SK-N-SH treated with all-trans-retinoic acid at 6 μM for 48 hours (cell line): ENCODE measurements around the gene SDK1.

ENCODE experiments used
- ARNTL ChIP-seq: fragments of 450-650 bp; formaldehyde crosslinking; IDR thresholded peaks from 2 replicates; pipeline ENCODE4 v1.5.0; 2020; ENCODE audit warnings: low read depth, mild to moderate bottlenecking, moderate library complexity, borderline replicate concordance
- BACH2 ChIP-seq: fragments of 250-450 bp; sonication (Bioruptor Pico); IDR thresholded peaks from 2 replicates; pipeline ENCODE4 v1.9.0; 2021; ENCODE audit warnings: mild to moderate bottlenecking, borderline replicate concordance
- ESRRG ChIP-seq: fragments of 250-450 bp; sonication (Bioruptor Pico); IDR thresholded peaks from 2 replicates; pipeline ENCODE4 v1.6.1; 2021; ENCODE audit warnings: mild to moderate bottlenecking
- GLIS3 ChIP-seq: fragments of 250-450 bp; sonication (Bioruptor Pico); IDR thresholded peaks from 2 replicates; pipeline ENCODE4 v1.5.0; 2020; ENCODE audit warnings: mild to moderate bottlenecking, moderate library complexity
- ISL1 ChIP-seq: fragments of 250-450 bp; sonication (Bioruptor Pico); IDR thresholded peaks from 2 replicates; pipeline ENCODE4 v2.1.2; 2022; ENCODE audit warnings: mild to moderate bottlenecking, moderate library complexity
- RARB ChIP-seq: fragments of 250-450 bp; sonication (Bioruptor Pico); IDR thresholded peaks from 2 replicates; pipeline ENCODE4 v1.8.0; 2021; ENCODE audit warnings: mild to moderate bottlenecking, moderate library complexity
- TCF4 ChIP-seq: fragments of 250-450 bp; sonication (Bioruptor Pico); IDR thresholded peaks from 2 replicates; pipeline ENCODE4 v1.8.0; 2021; ENCODE audit warnings: mild to moderate bottlenecking, moderate library complexity, borderline replicate concordance
- ZFP30 ChIP-seq: fragments of 450-650 bp; formaldehyde crosslinking; IDR thresholded peaks from 2 replicates; pipeline ENCODE4 v1.5.0; 2022; ENCODE audit warnings: mild to moderate bottlenecking, moderate library complexity
- ZNF8 ChIP-seq: fragments of 450-650 bp; formaldehyde crosslinking; IDR thresholded peaks from 2 replicates; pipeline ENCODE4 v1.5.0; 2020; ENCODE audit warnings: mild to moderate bottlenecking, moderate library complexity
- TF ChIP-seq, protein P1 (sequence below): fragments of 250-450 bp; sonication (Bioruptor Pico); IDR thresholded peaks from 2 replicates; pipeline ENCODE4 v1.5.1; 2020; ENCODE audit warnings: low read depth, mild to moderate bottlenecking, moderate library complexity
- TF ChIP-seq, protein P2 (sequence below): fragments of 250-450 bp; sonication (Bioruptor Pico); IDR thresholded peaks from 2 replicates; pipeline ENCODE4 v1.8.0; 2020; ENCODE audit warnings: mild to moderate bottlenecking, moderate library complexity, borderline replicate concordance

DNA sequence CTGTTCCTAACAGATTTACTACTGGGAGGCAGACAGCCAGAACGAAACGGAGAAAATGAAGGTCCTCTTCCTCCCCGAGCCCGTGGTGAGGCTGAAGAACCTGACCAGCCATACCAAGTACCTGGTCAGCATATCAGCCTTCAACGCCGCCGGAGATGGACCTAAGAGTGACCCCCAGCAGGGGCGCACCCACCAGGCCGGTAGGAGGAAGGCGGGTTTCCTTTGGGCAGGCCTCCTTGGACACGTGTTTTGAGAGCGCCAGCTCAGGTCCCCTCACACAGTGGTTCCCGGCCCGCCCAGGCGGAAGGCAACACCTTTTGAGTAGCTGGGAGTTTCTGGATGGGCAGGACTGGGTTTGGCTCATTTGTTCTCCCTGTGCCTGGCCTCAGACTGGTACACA is 907.0 kb downstream of the SDK1 start:
- TF ChIP-seq GLIS3 (CRISPR knock-in tag): no peak
- TF ChIP-seq ISL1: no peak
- no peak for TF ChIP-seq ZNF8
- no peak for TF ChIP-seq ZFP30 (CRISPR knock-in tag)
- TF ChIP-seq ARNTL (CRISPR knock-in tag): no peak
- TF ChIP-seq ESRRG (CRISPR knock-in tag): no peak
- TF ChIP-seq, protein P1, sequence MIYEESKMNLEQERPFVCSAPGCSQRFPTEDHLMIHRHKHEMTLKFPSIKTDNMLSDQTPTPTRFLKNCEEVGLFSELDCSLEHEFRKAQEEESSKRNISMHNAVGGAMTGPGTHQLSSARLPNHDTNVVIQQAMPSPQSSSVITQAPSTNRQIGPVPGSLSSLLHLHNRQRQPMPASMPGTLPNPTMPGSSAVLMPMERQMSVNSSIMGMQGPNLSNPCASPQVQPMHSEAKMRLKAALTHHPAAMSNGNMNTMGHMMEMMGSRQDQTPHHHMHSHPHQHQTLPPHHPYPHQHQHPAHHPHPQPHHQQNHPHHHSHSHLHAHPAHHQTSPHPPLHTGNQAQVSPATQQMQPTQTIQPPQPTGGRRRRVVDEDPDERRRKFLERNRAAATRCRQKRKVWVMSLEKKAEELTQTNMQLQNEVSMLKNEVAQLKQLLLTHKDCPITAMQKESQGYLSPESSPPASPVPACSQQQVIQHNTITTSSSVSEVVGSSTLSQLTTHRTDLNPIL: no peak
- TF ChIP-seq, protein P2, sequence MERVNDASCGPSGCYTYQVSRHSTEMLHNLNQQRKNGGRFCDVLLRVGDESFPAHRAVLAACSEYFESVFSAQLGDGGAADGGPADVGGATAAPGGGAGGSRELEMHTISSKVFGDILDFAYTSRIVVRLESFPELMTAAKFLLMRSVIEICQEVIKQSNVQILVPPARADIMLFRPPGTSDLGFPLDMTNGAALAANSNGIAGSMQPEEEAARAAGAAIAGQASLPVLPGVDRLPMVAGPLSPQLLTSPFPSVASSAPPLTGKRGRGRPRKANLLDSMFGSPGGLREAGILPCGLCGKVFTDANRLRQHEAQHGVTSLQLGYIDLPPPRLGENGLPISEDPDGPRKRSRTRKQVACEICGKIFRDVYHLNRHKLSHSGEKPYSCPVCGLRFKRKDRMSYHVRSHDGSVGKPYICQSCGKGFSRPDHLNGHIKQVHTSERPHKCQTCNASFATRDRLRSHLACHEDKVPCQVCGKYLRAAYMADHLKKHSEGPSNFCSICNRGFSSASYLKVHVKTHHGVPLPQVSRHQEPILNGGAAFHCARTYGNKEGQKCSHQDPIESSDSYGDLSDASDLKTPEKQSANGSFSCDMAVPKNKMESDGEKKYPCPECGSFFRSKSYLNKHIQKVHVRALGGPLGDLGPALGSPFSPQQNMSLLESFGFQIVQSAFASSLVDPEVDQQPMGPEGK (CRISPR knock-in tag): no peak
- TF ChIP-seq RARB (CRISPR knock-in tag): no peak
- no peak for TF ChIP-seq TCF4 (CRISPR knock-in tag)
- no peak for TF ChIP-seq BACH2
